Activated CD4-positive, CD25-positive, alpha-beta regulatory T cell treated with anti-CD3 and anti-CD28 coated beads, Interleukin-2, amount 50 U/mL, for 72 hours (primary cell): ENCODE measurements around the gene CHCHD6.

Experiments
- DNase-seq: peaks from one replicate; pipeline ENCODE4 v3.0.0; 2021

CHCHD6 gene

GRCh38 chr3:126900859-126901540, 197.0 kb downstream of the CHCHD6 start:
- DNase-seq: no peak

- DNase-seq: no peak
These were observed 197.6 kb downstream of the CHCHD6 start for GRCh38 chr3:126901631-126902030.

DNA sequence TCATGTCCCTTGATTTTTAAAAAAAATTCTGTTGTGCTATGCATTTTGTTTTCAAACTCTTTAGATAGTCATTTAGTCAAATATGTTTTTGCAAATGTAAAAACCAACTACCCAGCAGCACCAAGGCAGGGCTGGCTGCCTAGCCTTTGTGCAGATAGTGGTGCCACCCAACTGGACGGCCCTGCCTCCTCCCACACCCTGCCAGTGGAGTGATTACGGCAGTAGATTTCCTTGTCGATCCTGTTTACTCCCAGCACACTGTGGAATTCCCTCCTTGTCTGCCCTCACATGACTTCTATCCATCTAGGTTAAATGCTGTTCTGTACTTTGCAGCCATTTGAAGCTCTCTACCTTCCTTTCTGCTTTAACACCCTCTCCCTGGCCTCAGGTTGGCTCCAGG, 199.5 kb downstream of the CHCHD6 start:
- no peak for DNase-seq

- no peak for DNase-seq
These were observed 203.5 kb downstream of the CHCHD6 start for GRCh38 chr3:126907557-126907956.

- no peak for DNase-seq
These were observed 204.8 kb downstream of the CHCHD6 start for GRCh38 chr3:126908752-126909275.

- no peak for DNase-seq
These were observed 206.2 kb downstream of the CHCHD6 start for GRCh38 chr3:126910231-126910630.

DNA sequence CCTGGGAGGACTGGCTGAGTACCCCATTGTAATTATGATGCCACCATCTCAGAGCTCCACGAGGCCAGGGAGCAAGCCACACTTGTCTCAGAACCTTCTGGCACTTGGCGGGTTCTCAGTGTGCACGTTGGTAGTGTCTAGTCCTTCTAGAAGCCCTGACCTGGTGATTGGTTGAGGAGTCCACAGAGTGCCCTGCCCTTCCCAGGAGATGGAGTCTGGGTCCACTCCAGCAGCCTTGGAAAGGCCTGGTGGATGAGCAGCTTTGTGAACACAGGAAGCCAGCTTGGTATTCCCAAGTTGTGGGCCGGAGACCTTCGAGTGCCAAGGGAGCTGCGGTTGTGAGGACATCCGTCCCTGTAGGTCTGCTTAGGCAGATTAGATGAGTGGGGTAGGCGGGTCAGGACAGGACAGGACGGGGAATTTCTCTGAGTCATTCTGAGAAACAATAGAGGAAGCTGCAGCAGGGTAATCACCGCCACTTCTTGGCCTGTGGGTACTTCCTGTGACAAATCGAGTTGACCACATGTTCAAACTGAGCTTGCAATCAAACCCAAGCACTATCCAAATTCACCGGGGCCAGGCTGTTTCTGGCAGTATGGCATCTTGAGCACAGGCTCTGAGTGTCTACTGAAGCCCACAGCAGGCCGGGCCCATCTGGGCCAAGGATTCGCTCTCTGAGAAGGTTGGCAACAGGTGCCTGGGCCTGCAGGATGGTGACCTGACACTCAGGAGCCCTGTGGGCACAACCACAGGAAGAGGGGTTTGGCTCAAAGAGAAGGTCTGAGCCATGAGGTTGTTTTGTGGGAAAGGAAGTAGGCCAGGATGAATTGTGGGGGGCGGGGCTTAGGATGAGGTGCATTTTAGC, 207.4 kb downstream of the CHCHD6 start:
- peak; percentile 63 for DNase-seq

DNA sequence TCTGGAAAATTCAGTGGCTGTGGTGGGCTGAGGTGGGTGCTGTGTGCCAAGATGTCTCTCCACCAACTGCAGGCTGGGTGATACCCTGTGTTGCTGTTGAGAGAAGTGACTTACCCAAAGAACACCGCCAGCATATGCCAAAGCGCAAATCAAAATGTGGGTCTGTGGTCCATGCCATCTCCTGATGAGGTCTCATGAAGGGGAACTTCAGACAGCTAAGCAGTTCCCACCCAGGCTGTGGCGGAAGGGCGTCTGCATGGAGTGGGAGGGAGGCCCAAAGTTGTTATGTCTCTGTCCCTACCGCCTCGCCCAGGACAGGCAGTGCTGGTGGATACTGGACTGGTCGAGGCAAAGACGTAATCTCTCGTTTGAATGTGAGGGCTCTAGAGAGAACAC, 208.0 kb downstream of the CHCHD6 start:
- no peak for DNase-seq

GRCh38 chr3:126912491-126913195, 208.6 kb downstream of the CHCHD6 start:
- DNase-seq: no peak

GRCh38 chr3:126913524-126913923, 209.5 kb downstream of the CHCHD6 start:
- DNase-seq: no peak

DNA sequence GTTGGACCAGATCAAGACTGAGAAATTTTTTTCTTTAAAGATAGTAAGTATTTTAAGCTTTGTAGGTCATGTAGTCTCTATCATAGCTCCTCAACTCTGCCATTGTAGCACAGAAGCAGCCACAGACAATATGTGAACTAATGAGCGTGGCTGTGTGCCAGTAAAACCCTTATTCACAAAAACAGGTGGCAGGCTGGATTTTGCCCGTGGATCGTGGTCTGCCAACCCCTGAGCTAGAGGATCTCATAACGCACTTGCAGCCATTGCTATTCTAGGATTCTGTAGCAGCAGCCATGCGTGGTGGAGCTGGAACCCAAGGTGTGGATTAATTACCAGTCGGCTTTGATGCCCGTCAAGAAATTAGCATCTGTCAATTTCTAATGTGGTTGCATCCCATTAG, 210.2 kb downstream of the CHCHD6 start:
- no peak for DNase-seq

DNA sequence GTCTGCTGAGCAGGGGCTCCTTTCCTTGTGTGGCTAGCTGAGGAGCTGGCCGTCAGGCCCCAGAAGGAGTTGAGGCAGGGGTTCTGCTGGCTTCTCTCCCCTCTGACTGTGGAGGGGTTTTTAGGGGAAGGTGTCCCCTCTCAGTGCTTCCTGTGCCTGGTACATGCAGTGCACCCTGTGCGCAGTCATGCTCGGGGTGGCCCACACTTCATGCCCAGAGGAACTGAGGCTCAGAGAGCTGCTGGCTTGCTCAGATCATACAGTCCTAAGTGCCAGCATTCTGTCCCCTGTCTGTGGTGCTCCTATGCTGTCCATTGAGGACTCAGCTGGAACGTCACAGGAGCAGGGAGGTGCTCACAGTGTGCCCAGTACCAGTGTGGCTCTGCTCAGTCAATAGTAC, 211.0 kb downstream of the CHCHD6 start:
- no peak for DNase-seq

- no peak for DNase-seq
These were observed 212.5 kb downstream of the CHCHD6 start for GRCh38 chr3:126916546-126916945.

DNA sequence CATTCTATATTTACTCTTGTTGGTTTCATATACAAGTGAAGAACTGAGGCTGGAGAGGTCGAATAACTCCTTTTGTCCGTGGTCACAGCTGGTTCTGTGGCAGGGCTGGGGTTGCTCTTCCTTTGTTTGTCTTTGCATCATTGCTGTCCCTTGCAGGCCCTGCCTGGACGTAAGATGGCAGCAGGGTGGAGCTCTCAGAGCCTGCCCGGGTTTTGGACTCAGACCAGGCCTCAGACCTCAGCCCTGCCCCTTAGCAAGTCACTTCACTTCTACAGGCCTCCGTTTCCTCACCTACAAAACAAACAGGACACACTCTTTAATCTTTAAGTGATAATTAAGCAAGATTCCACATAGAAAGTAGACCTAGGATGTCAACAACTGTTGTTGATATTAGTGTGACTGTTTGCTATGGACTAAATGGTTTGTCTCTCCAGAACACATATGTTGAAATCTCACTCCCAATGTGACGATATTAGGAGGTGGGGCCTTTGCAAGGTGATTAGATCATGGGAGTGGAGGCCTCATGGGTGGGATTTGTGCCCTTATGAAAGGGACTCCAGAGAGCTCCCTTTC, 213.3 kb downstream of the CHCHD6 start:
- DNase-seq: no peak

GRCh38 chr3:126918355-126918821, 214.3 kb downstream of the CHCHD6 start:
- no peak for DNase-seq

DNA sequence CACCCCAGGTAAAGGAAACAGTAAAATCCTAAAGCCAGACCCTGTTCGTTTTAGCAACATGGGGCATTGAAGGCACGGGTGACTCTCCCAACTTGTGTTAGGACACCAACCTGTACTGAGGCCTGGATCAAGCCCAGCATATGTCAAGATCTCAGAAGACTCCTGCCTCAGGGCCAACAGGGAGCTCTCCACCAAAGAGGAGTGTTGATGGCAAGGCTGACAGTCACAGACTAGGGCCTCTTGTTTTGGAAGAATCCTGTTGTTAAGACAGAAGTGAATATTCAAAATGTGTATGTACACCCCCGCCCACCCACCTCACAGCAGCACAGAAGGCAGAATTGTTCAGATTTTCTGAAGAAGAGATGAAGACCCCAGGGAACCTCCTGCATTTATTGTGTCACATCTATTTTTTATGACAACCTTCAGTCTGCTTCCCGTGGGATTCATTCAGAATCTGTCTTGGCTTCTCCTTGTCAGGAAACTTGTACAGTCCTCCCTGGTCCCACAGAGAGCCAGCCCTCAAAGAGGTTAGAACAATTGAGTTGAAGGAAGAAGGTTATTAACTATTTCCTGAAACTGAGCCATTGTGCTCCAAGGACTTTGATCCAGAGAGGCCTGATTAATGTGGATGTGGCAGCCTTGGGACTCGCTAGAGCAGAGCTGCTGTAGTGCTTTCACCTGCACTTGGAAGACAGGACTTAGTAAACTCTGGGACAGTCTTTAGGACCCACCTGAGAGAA, 217.2 kb downstream of the CHCHD6 start:
- no peak for DNase-seq

DNA sequence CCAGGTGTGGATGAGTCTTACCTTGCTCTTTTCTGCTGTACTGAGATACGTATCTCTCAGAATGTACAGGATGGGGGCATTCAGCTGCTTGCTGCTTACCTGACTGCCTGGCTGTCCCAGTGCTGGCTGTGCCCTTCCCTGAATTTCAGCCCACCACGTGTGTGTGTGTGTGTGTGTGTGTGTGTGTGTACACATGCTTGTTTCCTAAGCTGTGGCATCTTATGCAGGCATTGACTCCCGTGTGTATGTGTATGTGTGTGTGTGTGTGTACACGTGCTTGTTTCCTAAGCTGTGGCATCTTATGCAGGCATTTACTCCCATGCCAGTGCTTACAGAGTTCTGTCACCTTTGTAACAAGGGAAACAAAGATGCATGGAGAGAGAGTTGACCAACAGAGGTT, 218.4 kb downstream of the CHCHD6 start:
- no peak for DNase-seq

DNA sequence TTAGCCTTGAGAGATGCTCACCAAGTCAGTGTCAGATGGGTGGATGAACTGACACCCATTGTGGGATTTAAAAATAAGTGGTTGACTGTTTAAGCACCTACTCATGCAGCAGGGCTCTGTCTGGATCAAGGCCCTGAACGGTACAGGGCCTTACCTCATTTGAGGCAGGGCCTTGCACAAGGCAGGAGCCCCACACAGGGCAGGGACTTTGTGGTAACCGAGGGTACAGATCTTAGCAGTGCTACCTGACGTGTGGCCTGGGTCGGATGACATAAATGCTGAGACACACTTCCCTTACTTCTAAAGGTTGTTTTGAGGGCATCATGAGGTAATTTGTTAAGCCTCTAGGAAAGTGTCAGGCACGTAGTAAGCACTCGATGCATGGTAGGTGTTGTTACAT, 219.4 kb downstream of the CHCHD6 start:
- DNase-seq: no peak

GRCh38 chr3:126923895-126924294, 219.9 kb downstream of the CHCHD6 start:
- no peak for DNase-seq

DNA sequence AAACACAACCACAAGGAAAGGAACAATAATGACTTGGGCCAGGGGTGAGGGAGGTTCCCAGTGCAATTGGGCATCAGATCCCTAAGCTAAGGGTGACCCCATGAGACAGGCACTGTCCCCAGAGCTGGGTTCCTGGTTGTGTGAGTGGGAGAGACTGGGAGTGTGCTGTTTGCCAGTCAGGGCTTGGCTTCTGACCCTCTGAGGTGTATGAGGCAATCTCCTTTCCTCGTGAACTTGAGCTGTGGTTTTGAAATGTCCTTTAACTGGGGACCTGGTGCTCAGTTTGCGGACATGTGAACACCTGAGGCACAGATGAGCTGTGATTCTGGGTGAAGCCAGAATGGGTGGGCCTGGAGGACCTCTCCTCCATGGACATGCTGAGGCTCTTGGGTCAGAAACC, 220.4 kb downstream of the CHCHD6 start:
- DNase-seq: no peak

GRCh38 chr3:126925411-126926171, 221.6 kb downstream of the CHCHD6 start:
- no peak for DNase-seq
